Muscle layer of colon (tissue), 2 donors: ENCODE measurements around the gene CTSZ.
"Not testable (repeated sequence)": the region's sequence is repeated elsewhere in the genome, so short reads cannot be mapped to it uniquely, and the experiment has no call there.

Experiments
- H3K27ac ChIP-seq: one replicate; pipeline ENCODE4 v1.7.0; 2013; ENCODE audit warnings: low read depth, mild to moderate bottlenecking, low read length, moderate library complexity
- H3K27me3 ChIP-seq, 2 donors: one replicate each; pipeline ENCODE4 v1.7.0; 2013; ENCODE audit warnings: low read length in 2 of 2, mild to moderate bottlenecking in 2 of 2; ENCODE audit not compliant: insufficient read depth in 2 of 2, control insufficient read depth in 1 of 2
- H3K36me3 ChIP-seq: one replicate; pipeline ENCODE4 v1.7.0; 2013; ENCODE audit warnings: mild to moderate bottlenecking, low read length; ENCODE audit not compliant: insufficient read depth
- H3K4me1 ChIP-seq: one replicate; pipeline ENCODE4 v1.7.0; 2013; ENCODE audit warnings: mild to moderate bottlenecking, low read length; ENCODE audit not compliant: insufficient read depth
- H3K4me3 ChIP-seq, 2 donors: one replicate each; pipeline ENCODE4 v1.7.0; 2013; ENCODE audit warnings: low read length in 2 of 2, low read depth in 1 of 2, mild to moderate bottlenecking in 1 of 2, moderate library complexity in 1 of 2
- H3K9ac ChIP-seq: one replicate; pipeline ENCODE4 v1.7.0; 2013; ENCODE audit warnings: low read length
- H3K9me3 ChIP-seq: one replicate; pipeline ENCODE4 v1.7.0; 2013; ENCODE audit warnings: mild to moderate bottlenecking, low read length
- donor health status: abdominal sarcoma.
- donor health status: Adenocarcinoma of cecum.

CTSZ gene

DNA sequence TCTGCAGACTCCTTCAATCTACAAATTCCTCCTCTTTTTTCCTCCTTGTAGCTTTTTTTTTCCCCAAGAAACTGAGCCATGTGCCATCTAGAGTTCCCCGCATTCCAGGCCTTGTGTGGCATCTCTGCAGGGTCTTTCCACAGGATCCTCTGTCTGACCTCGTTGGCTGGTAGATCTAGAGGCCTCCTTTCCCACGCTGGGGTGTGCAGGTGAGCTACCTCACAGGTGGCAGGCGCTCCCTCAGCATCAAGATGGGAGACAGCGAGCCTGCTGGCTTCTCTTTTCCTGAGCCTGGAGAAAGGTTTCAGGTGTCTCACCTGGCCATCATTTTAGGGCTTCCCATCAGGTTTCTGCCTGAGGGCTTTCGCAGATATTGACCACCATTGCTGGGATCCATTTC is 35.6 kb downstream of the CTSZ start:
- no peaks in the 10 kb centered on the region for H3K4me1 ChIP-seq
- H3K9me3 ChIP-seq, result no peaks in the 10 kb centered on the region
- no peak overlapping the region for H3K27ac ChIP-seq
- no peak overlapping the region for H3K4me3 ChIP-seq
- no peaks in the 10 kb centered on the region for H3K36me3 ChIP-seq
- H3K27me3 ChIP-seq, result no peaks in the 10 kb centered on the region
- H3K9ac ChIP-seq, result no peak overlapping the region

DNA sequence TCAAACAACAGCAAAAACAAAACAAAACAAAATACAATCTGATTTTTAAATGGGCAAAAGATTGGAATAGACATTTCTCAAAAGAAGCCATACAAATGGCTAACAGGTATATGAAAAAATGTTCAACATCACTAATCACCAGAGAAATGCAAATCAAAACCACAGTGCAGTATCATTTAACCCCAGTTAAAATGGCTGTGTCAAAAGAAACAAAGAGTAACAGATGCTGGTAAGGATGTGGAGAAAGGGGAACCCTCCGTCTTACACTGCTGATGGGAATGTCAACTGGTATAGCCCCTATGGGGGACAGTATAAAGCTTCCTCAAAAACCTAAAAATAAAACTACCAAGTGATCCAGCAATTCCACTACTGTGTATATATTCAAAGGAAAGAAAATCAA is 36.9 kb downstream of the CTSZ start:
- no peak overlapping the region for H3K9ac ChIP-seq
- H3K4me3 ChIP-seq, result no peak overlapping the region
- no peaks in the 10 kb centered on the region for H3K4me1 ChIP-seq
- H3K9me3 ChIP-seq, result no peaks in the 10 kb centered on the region
- H3K27me3 ChIP-seq, result no peaks in the 10 kb centered on the region
- no peaks in the 10 kb centered on the region for H3K36me3 ChIP-seq
- H3K27ac ChIP-seq, result no peak overlapping the region

DNA sequence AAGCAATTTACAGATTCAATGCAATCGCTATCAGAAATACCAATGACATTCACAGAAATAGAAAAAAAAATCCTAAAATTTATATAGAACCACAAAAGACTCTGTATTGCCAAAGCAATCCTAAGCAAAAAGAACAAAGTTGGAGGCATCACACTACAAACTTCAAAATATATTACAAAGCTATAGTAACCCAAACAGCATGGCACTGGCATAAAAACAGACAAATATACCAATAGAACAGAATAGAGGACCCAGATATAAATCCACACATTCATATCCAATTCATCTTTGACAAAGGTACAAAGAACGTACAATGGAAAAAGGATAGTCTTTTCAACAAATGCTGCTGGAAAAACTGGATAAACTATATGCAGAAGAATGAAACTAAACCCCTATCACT is 37.6 kb downstream of the CTSZ start:
- Histone ChIP-seq H3K4me1 (no peaks in the 10 kb centered on the region), H3K4me3 (no peak overlapping the region), H3K9ac (no peak overlapping the region), H3K27ac (no peak overlapping the region), H3K27me3 (no peaks in the 10 kb centered on the region), H3K36me3 (no peaks in the 10 kb centered on the region), H3K9me3 (no peaks in the 10 kb centered on the region)

DNA sequence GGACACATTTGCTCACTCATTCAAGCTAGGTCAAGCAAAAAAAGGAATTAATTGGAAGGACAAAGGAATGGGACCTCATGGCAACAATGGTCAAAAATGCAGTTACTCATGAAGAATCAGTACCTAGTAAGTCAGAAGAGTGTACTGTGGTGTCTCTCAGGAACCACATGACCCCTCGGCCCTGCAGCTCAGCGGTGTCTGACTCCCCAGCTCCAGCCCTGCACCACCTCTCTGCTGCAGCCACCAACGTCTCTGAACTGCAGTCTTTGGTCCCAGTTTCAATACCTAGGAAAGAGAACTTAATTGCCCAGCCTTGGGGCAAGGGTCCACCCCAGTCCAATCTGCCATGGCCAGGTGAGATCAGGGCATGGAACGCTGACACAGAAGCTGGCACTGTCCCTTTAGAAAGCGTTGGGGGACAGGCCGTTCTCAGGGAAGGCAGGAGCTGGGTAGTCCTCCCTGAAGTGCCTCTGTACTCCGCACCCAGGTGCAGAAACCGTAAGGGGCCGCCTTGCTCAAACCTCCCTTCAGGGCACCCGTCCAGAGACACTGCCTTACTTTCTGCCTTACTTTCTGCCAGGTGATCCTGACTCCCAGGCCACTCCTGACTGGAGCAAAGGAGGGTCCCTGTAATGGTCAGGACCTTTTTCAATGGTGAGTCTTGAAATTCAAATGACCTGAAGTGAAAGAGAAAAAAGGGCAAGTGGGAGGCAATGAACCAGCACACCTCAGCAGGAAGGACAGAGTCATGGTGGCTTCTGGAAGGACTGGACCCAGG is 39.2 kb downstream of the CTSZ start:
- H3K36me3 ChIP-seq, result no peaks in the 10 kb centered on the region

DNA sequence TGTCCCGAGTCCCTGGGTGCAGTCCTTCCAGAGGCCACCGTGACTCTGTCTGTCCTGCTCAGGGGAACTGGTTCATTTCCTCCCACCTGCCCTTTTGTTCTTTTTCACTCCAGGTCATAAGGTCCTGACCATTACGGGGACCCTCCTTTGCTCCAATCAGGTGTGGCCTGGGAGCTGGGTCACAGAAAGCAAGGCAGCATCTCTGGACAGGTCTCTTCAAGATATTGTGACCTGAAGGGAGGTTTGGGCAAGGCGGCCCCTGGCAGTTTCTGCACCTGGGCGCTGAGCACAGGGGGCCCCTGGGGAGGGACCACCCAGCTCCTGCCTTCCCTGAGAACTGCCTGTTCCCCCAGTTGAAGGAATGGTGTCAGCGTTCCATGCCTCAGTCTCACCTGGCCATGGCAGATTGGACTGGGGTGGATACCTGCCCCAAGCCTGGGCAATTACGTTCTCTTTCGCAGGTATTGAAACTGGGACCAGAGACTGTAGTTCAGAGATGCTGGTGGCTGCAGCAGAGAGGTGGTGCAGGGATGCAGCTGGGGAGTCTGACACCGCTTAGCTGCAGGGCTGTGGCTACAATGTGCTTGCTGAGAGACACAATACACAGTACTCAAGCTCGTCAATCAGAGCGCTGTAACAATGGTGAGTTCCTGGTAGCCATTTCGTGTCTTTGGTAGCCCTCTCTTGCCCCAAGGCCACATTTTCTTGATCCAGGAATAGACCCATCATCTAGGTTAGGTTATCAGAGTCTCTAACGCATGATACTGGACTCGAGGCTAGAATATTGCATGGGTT is 41.6 kb downstream of the CTSZ start:
- no peaks in the 10 kb centered on the region for H3K36me3 ChIP-seq
- no peaks in the 10 kb centered on the region for H3K27me3 ChIP-seq
- H3K27ac ChIP-seq, result no peak overlapping the region
- no peak overlapping the region for H3K9ac ChIP-seq
- no peak overlapping the region for H3K4me3 ChIP-seq
- H3K4me1 ChIP-seq, result peaks cover 4% of the 10 kb centered on the region
- no peaks in the 10 kb centered on the region for H3K9me3 ChIP-seq

More for the DNA sequence above, 39.2 kb downstream of the CTSZ start:
- H3K27ac ChIP-seq, result no peak overlapping the region
- no peaks in the 10 kb centered on the region for H3K27me3 ChIP-seq
- no peaks in the 10 kb centered on the region for H3K9me3 ChIP-seq
- no peak overlapping the region for H3K9ac ChIP-seq
- H3K4me1 ChIP-seq, result peaks cover 4% of the 10 kb centered on the region
- no peak overlapping the region for H3K4me3 ChIP-seq

DNA sequence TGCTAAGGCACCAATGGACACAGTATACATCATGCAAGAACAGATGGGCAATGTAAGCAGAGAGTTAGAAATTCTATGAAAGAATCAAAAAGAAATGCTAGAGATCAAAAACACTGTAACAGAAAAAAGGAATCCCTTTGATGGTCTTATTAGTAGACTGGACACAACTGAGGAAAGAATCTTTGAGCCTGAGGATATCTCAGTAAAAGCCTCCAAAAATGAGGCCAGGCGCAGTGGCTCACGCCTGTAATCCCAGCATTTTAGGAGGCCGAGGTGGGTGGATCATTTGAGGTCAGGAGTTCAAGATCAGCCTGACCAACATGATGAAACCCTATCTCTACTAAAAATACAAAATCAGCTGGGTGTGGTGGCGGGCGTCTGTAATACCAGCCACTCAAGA is 43.1 kb downstream of the CTSZ start:
- not testable (repeated sequence) for H3K4me1 ChIP-seq, H3K9ac ChIP-seq, H3K36me3 ChIP-seq, H3K9me3 ChIP-seq, H3K4me3 ChIP-seq, H3K27ac ChIP-seq, H3K27me3 ChIP-seq

DNA sequence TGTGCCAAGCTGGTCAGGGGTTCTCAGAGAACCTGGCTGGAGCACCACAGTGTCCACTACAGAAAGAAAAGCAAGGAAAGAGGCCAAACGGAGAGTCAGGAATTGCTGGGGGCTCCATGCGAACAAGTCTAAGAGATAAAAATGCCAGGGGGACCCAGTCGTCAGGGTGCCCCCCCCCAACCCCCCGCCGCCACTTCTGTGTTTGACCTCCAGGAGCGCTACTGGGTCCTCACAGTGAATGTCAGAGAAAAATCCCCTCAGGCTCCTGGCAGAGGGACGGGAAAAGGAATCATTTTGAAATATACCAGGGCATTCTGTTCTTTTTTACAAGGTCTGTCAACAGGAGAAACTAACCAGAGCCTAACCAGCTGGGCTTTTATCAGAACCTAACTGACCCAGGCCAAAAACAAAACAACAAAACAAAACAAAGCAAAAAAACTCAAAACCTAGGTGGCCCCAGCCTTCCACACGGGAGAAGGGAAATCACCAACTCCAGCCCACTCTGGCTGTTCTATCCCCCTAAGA is 43.9 kb downstream of the CTSZ start:
- Histone ChIP-seq H3K27me3 (no peaks in the 10 kb centered on the region), H3K4me1 (peaks cover 4% of the 10 kb centered on the region), H3K4me3 (no peak overlapping the region), H3K9me3 (no peaks in the 10 kb centered on the region), H3K36me3 (no peaks in the 10 kb centered on the region), H3K27ac (no peak overlapping the region), H3K9ac (no peak overlapping the region)

DNA sequence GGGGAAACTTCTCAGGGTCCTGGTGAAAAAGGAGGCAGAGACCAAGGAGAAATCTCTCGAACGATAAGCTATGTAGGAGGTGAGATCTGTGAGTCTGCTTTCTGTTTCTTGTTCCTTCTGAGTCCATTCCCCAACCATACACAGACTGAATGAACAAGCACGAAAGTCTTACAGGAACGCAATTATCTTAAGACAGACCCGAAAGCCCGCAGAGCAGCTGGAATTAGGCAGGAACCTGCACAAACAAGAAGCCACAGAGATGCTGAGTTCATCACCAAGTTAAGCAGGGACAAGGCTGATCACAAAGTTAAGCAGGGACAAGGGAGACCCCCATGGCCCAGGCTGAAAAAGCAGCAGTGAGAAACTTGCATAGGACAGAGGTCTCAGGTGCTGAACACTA is 47.4 kb downstream of the CTSZ start:
- Histone ChIP-seq H3K4me1 (peaks cover 4% of the 10 kb centered on the region), H3K4me3 (no peak overlapping the region), H3K9me3 (no peaks in the 10 kb centered on the region), H3K27me3 (no peaks in the 10 kb centered on the region), H3K9ac (no peak overlapping the region), H3K27ac (no peak overlapping the region), H3K36me3 (no peaks in the 10 kb centered on the region)

DNA sequence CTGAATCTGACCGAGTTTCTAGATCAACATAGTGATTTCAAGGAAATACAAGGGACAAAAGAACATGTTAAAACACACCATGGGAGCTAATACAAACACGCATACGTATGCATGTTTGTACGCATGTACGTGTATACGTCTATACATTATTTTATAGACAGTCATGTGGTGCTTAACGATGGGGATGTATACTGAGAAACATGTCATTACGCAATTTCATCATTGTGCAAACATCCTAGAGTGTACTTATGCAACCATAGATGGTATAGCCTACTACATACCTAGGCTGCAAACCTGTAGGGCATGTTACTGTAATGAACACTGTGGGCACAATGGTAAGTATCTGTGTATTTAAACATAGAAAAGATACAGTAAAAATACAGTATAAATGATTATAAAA is 51.0 kb downstream of the CTSZ start:
- no peaks in the 10 kb centered on the region for H3K27me3 ChIP-seq
- no peaks in the 10 kb centered on the region for H3K4me1 ChIP-seq

DNA sequence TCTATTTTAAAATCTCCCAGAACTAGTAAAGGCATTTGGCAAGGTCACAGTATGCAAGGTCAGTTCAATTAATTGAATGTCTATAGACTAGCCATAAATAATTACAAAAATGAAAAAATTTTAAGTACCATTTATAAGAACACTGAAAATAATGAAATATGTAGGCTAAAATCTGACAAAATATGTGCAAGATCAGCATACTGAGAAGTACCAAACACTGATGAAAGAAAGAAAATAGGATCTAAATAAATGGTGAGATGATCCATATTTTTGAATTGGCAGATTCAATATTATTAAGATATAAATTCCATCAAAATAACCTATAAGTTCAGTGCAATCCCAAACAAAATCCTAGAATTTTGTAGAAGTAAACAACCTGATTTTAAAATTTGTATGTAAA is 54.0 kb downstream of the CTSZ start:
- H3K27ac ChIP-seq, result no peak overlapping the region

More for the DNA sequence above, 51.0 kb downstream of the CTSZ start:
- H3K9me3 ChIP-seq, result no peaks in the 10 kb centered on the region
- H3K9ac ChIP-seq, result no peak overlapping the region
- no peak overlapping the region for H3K27ac ChIP-seq
- H3K4me3 ChIP-seq, result no peak overlapping the region
- no peaks in the 10 kb centered on the region for H3K36me3 ChIP-seq

DNA sequence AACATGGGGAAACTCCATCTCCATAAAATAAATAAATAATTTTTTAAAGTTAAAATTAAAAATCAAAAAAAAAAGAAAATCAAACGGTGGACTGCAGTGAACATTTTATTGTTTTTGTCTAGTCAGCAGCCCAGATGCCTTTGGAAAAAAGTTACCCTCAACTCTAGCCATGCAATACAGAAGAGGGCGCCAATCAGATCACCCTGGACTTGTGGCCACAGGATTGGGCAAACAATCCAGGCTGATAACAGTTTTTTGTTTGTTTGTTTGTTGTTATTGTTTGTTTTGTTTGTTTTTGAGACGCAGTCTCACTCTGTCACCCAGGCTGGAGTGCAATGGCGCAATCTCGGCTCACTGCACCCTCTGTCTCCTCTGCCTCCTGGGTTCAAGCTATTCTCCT is 56.5 kb downstream of the CTSZ start:
- Histone ChIP-seq H3K9ac (no peak overlapping the region), H3K27ac (no peak overlapping the region), H3K4me3 (no peak overlapping the region), H3K36me3 (no peaks in the 10 kb centered on the region), H3K27me3 (no peaks in the 10 kb centered on the region), H3K4me1 (no peaks in the 10 kb centered on the region), H3K9me3 (no peaks in the 10 kb centered on the region)

More for the DNA sequence above, 54.0 kb downstream of the CTSZ start:
- Histone ChIP-seq H3K9ac (no peak overlapping the region), H3K4me3 (no peak overlapping the region), H3K36me3 (no peaks in the 10 kb centered on the region), H3K9me3 (no peaks in the 10 kb centered on the region), H3K27me3 (no peaks in the 10 kb centered on the region), H3K4me1 (no peaks in the 10 kb centered on the region)
